SKM-1 (cell line): ENCODE results near the gene CDKAL1.
A peak's percentile ranks its signal among the peaks of the same experiment; 100 is the strongest.
"Not testable (repeated sequence)": the region's sequence is repeated elsewhere in the genome, so short reads cannot be mapped to it uniquely, and the experiment has no call there.

Experiments used
- DNase-seq: peaks from one replicate; lab custom pipeline; 2025; ENCODE audit not compliant: unreplicated experiment; lab: John Stamatoyannopoulos, UW

The CDKAL1 gene

DNA sequence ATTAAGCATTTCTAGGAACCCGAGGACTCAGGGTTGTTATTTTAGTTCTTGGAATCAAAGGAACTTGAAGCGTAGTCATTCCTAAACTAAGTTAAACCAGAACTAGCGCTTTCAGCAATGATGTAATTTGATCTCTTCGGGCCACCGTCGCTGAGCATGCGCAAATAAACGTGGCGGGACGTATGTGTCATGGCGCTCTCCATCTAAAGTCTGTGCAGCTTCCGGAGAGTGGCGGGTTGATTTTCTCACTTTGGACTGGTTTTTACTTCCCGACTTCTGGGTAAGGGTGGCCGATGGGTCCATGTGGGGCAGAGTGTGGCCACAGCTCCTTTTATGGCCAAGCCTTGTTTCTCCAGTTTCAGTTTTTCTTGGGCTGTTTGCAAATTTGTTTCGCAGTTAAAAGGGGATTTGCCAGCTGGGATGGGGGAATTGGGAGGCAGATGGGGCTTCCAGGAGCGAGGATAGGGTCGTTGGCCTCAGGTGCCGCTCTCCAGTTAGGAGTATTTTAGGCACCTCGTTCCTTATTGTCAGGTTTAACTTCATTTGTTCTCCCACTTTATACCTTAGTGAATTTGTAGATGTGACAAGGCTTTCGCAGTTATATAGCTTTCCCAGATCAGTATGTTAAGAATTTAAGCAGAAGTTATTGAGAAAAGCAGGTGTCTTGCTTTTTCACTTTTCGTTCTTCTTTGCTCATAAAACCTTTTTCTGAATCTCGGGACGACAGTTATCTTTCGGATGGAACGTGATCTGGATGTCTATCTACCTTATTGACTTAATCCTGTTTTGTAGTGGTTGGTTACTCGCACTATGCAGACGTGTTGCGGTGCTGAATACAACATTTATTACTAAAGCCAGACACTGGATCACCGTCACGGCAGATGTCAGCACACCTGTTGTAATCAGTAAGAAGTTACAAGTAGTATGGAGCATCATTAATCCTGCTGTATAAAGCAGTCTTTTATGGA, at the start of gene CDKAL1:
CDKAL1 (plus strand) TSS at position 163 of the 968 bp plus-strand sequence. CDS start 11,894 bp downstream, outside the sequence.
- peak; percentile 38 for DNase-seq

GRCh38 chr6:20486641-20487040, 47.6 kb upstream of the CDKAL1 start:
- no peak for DNase-seq

DNA sequence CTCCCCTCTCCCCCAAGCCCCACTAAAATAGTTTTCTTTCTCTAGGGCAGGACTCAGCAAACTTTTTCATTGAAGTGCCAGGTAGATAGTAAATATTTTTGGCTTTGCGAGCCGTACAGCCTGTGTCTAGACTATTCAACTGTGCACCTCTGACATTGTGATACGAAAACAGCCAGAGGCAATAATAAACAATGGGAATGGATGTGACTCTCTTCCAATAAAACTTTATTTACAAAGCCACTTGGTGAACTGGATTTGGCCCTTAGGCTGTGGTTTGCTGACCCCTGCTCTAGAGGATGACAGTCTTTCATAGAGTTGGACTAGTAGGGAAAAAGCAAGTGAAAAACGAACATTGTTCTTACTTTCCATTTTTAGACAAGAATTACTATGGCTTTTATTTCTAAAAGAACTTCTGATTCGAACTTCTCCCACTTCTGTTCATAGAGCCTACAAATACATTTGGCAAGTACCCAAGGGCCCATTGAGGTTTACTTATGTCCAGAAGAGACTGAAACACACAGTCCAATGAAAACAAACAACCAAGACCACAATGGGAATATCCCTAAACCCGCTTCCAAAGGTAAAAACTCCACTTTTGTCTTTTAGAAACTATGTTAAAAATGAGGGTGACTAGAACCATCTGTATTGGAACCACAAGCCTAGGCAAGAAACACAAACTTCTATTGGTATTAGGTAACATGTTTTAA, 46.4 kb upstream of the CDKAL1 start:
- no peak for DNase-seq

- no peak for DNase-seq
Measured at GRCh38 chr6:20490591-20490990, 43.7 kb upstream of the CDKAL1 start.

GRCh38 chr6:20492099-20492498, 42.2 kb upstream of the CDKAL1 start:
- DNase-seq = no peak

DNA sequence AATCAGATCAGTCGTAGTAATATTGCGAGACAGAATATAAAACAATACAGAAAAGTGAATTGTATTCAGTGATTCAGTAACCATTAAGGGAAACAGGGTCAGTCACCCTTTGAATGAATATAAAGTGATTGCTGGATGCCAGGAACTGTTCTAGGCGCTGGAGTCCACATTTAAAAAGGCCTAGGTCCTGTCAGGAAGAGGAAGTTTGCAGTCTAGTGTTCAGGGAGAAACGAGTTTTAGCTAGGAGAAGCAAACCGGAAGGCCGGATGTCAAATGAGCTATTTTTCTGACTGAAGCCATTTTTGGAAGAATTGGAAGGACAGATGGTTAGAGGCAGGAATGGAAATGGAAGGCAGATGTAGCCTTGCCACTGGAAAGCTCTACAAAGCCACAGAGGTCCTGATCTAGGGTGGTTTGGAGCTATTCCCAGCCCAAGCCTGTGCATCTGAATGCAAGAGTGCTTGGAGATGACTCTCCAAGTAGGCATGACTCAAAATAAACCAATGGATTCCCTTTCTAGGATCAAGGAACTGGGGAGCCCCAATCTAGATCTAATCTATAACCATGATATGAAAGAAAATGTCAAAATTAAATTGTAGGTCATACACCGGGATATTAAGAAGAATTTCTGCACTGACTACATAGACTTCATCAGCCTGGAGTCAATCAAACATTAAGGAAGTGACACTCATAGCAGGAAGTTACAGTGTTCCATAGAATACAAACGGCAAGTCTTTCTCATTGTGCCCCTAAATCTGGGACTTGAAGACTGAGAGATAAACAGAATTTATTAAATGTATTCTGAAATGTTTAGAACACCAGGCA, 36.8 kb upstream of the CDKAL1 start:
- no peak for DNase-seq

DNA sequence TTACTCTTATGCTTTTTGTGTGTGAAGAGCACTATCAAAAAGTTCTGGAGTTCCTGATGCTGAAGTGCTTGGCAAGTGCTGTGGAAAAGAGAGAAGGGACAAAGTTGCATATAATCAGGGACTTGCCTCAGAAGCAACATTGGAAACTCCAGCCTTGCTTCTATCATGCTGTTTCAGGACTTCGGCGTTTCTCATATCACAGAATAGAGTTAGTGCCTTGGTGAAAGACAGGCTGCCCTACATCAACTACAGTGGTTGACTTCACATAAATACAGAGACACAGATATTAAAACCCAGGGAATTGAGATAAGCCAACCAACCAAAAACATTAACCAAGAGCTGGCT, 36.2 kb upstream of the CDKAL1 start:
- DNase-seq = no peak

- no peak for DNase-seq
Measured at GRCh38 chr6:20509212-20509611, 25.0 kb upstream of the CDKAL1 start.

DNA sequence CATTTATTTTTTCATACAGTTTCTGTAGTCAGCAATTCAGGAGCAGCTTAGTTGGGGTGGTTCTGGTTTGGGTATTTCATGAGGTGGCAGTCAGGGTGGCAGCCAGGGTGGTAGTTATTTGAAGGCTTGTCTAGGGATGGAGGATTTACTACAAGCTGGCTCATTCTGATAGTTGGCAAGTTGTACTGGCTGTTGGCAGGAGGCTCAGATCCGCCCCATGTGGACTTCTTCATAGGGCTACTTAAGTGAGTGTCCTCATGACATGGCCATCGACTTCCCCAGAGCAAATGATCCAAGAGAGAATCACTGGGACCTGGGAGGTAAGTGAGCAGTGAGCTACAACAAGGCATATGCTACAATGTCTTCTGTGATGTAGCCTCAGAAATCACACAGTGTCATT, 22.4 kb upstream of the CDKAL1 start:
- DNase-seq = no peak

GRCh38 chr6:20525208-20525607, 9.0 kb upstream of the CDKAL1 start:
- DNase-seq = not testable (repeated sequence)

DNA sequence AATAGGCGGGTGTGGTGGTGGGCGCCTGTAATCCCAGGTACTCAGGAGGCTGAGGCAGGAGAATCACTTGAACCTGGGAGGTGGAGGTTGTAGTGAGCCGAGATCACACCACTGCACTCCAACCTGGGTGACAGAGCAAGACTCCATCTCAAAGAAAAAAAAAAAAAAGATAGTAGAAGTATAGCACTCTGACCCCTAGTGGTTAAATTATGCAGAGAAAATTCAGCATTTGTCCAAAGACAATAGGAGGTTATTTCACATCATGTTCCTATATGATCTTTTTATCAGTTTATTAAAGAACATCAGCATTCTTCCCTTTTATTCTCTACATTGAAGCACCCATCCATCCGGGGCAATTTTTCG, 5.2 kb upstream of the CDKAL1 start:
- DNase-seq = peak; percentile 3

GRCh38 chr6:20532881-20533280, 1.4 kb upstream of the CDKAL1 start:
- DNase-seq = no peak

- no peak for DNase-seq
Measured at GRCh38 chr6:20533746-20534294, 437 bp upstream of the CDKAL1 start.

DNA sequence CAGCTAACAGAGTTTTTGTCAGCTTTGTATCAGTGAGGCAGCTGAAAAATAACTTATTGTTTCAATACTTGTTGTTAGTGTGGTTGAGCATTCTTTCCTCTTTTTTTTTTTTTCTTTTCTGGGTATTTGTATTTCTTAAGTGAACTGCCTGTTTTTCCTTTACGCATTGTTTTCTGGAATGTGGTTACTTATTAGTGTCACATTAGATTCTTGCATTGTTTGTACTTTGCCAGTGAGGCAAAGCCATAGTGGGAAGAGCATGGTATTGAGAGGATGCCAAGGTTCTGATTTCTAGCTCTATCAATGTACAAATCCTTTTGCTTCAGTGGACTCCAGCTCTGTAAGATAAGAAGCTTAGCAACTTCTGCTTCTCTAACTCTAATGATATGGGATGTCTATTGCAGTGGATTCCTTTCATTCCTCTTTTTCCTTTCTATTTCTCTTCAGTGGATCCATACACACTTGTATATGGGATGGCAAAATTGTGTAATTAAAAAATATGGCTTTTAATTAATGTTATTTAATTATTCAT, 3.9 kb downstream of the CDKAL1 start:
- DNase-seq = no peak

DNA sequence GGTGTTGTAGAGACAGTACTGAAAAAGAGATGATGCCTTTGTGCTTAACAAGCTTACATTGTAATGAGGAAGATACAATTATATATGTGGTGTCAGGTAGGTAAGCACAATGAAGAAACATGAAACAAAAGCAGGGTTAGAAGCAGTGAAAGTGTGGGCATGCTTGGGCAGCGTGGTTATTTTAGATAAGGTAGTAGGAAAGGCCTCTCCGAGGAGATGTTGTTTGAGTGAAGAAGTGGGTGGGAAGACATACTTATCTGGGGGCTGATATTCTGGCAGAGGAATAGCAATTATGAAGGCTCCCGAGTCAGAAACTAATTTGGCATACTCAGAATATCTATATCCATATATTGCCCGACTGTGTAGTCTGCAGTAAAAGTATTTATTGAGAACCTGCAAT, 4.7 kb downstream of the CDKAL1 start:
- DNase-seq = no peak

DNA sequence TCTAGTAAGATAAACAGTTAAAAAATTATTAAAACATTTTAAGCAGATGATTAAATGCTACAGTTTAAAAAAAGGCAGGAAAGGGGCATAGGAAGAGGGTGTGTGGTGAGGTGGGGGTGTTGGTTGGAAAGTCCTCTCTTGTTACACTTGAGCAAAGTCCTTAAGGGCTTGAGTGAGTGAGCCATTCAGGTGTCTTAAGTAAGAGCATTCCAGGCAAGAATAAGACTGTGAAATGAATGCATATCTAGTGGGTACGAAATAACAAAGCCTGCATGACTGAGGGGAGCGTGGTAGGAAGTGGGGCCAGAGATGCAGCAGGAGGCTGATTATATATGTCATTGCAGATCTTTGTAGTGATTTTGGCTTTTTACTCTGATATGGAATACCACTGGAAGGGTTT, 5.1 kb downstream of the CDKAL1 start:
- DNase-seq = no peak

GRCh38 chr6:20540683-20541082, 6.4 kb downstream of the CDKAL1 start:
- DNase-seq = no peak

DNA sequence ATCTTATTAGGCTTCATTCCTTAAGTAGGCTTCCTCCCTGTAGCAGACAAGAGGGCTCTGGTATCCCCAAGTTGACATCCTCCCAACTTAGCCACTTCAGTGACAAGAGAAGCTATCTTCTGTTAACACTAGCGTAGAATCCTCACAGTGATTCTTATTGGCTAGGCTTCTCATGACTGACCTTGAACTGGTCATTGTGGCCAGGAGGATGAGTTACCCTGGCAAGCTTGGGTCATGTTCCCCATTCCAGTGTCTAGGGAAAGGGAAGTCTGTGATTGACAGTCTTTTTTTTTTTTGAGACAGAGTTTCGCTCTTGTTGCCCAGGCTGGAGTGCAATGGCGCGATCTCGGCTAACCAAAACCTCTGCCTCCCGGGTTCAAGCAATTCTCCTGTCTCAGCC, 7.1 kb downstream of the CDKAL1 start:
- DNase-seq = no peak

DNA sequence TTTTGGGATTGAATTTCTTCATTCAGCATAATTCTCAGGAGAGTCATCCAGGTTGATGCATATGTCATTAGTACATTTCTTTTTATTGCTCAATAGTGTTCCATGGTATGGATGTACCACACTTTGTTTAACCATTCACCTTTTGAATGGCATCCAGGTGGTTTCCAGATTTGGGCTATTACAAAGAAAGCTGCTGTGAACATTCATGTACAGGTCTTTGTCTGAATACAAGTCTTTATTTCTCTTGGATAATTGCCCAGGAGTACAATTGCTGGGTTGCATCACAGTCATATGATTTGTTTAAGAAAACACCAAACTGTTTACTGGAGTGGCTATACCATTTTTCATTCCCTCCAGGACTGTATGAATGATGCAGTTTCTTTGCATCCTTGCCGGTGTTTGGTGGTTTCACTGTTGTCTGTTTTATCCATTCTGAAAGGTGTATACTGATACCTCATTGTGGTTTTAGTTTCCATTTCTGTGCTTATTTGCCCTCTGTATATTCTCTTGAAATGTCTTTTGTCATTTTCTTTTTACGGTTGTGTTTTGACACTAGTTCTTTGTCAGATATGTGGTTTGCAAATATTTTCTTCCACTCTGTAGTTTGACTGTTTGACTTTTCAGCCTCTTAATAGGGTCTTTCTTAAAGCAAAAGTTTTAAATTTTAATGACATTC, 8.8 kb downstream of the CDKAL1 start:
- DNase-seq = no peak

DNA sequence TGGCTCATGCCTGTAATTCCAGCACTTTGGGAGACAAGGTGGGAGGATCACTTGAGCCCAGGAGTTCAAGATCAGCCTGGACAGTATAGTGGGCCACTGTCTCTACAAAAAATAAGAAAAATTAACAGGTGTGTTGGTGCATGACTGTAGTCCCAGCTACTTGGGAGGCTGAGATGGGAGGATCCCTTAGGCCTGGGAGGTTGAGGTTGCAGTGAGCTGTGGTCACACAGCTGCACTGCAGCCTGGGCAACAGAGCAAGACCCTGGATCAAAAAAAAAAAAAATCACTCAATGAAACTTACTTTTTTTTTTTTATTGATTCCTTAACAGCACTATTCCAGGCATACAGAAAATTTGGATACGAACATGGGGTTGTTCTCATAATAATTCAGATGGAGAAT, 14.0 kb downstream of the CDKAL1 start:
- no peak for DNase-seq
